PC-9 (cell line): Measurements from ENCODE around the gene HELZ2.

ENCODE experiments used
- EZH2 ChIP-seq: fragments of 200-600 bp; sonication (generic); IDR thresholded peaks from 2 replicates; pipeline ENCODE4 v1.8.0; 2017; ENCODE audit warnings: antibody characterized with exemption, low read depth
- TF ChIP-seq, protein P1 (sequence below): fragments of 200-600 bp; sonication (generic); conservative IDR thresholded peaks from 2 replicates; pipeline ENCODE4 v1.6.1; 2017; ENCODE audit warnings: mixed run types, antibody characterized with exemption, mild to moderate bottlenecking, moderate library complexity

GRCh38 chr20:63564036-63564810 is 9.8 kb downstream of the HELZ2 start:
- no peak for TF ChIP-seq EZH2
- TF ChIP-seq, protein P1, sequence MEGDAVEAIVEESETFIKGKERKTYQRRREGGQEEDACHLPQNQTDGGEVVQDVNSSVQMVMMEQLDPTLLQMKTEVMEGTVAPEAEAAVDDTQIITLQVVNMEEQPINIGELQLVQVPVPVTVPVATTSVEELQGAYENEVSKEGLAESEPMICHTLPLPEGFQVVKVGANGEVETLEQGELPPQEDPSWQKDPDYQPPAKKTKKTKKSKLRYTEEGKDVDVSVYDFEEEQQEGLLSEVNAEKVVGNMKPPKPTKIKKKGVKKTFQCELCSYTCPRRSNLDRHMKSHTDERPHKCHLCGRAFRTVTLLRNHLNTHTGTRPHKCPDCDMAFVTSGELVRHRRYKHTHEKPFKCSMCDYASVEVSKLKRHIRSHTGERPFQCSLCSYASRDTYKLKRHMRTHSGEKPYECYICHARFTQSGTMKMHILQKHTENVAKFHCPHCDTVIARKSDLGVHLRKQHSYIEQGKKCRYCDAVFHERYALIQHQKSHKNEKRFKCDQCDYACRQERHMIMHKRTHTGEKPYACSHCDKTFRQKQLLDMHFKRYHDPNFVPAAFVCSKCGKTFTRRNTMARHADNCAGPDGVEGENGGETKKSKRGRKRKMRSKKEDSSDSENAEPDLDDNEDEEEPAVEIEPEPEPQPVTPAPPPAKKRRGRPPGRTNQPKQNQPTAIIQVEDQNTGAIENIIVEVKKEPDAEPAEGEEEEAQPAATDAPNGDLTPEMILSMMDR, result no peak
